Sigmoid colon (tissue), 4 donors: ENCODE results near the gene TOX2.

Experiments
- POLR2A ChIP-seq, 2 donors: fragments of 450-650 bp; IDR thresholded peaks; one replicate each; pipeline ENCODE4 v1.6.1; 2016; ENCODE audit warnings: antibody characterized with exemption in 2 of 2, mild to moderate bottlenecking in 2 of 2, moderate library complexity in 2 of 2
- POLR2AphosphoS5 ChIP-seq, 4 donors: sonication (generic); formaldehyde crosslinking; IDR thresholded peaks; one replicate each; pipeline ENCODE4 v1.6.1; 2017; ENCODE audit warnings: antibody characterized with exemption in 4 of 4
- TF ChIP-seq, protein P1 (sequence below), 4 experiments: fragments of 450-650 bp in 3 of 4; fragments of 200-600 bp in 1 of 4; IDR thresholded peaks; one replicate each; pipeline ENCODE4 v1.5.1; 2016 to 2019; ENCODE audit warnings: antibody characterized with exemption in 4 of 4, mild to moderate bottlenecking in 3 of 4, moderate library complexity in 2 of 4

DNA sequence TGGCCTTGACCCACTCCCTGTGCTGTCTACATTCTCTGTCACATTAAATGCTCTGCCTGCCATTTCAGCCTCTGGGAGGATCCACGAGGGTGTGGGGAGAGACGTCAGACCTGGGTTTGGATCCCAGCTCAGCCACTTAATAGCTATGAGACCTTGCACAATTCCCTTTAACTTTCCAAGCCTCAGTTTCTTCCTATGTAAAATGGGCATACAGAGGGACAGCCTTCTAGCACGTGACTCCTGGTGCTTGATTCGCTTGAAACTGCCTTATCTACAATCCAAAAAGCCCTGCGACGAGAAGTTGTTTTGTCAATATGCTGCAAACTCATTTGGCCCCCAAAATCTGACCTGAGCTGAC lies 40.0 kb downstream of the TOX2 start:
- TF ChIP-seq, protein P1, sequence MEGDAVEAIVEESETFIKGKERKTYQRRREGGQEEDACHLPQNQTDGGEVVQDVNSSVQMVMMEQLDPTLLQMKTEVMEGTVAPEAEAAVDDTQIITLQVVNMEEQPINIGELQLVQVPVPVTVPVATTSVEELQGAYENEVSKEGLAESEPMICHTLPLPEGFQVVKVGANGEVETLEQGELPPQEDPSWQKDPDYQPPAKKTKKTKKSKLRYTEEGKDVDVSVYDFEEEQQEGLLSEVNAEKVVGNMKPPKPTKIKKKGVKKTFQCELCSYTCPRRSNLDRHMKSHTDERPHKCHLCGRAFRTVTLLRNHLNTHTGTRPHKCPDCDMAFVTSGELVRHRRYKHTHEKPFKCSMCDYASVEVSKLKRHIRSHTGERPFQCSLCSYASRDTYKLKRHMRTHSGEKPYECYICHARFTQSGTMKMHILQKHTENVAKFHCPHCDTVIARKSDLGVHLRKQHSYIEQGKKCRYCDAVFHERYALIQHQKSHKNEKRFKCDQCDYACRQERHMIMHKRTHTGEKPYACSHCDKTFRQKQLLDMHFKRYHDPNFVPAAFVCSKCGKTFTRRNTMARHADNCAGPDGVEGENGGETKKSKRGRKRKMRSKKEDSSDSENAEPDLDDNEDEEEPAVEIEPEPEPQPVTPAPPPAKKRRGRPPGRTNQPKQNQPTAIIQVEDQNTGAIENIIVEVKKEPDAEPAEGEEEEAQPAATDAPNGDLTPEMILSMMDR (IDR thresholded peaks at IDR 0.05) = no peak
- TF ChIP-seq POLR2AphosphoS5 (IDR thresholded peaks at IDR 0.05) = no peak
- TF ChIP-seq POLR2A (IDR thresholded peaks at IDR 0.05) = no peak
